DOHH2 (cell line): Measurements from ENCODE around the gene MTHFD1.

Experiments
- EZH2phosphoT487 ChIP-seq: fragments of 200-600 bp; sonication (generic); IDR thresholded peaks from 2 replicates; pipeline ENCODE4 v1.6.1; 2017; ENCODE audit warnings: borderline replicate concordance, mild to moderate bottlenecking, antibody characterized with exemption, low read length, moderate library complexity, mixed read lengths
- TF ChIP-seq, protein P1 (sequence below): fragments of 200-600 bp; sonication (generic); IDR thresholded peaks from one replicate; pipeline ENCODE4 v1.5.1; 2014; ENCODE audit warnings: antibody characterized with exemption, mild to moderate bottlenecking, low read depth, low read length; ENCODE audit not compliant: poor library complexity, severe bottlenecking

DNA sequence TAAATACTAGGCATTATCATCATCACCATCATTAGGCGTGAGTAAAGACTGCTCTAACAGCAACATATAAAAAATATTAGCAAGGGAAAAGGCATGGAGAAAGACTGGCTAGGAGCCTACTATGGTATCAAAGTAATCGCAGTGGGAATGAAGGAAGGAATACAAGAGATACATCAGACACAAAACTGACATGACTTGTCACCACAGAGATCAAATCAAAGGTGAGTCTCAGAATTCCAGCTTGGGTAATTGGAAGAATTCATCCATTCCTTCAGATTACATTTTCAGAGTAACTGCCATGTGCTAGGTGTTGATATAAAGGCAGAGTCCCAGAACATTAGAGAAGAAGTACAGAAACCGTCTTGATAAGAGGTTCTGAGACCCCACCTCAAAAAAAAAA is 105.3 kb downstream of the MTHFD1 start:
- TF ChIP-seq, protein P1, sequence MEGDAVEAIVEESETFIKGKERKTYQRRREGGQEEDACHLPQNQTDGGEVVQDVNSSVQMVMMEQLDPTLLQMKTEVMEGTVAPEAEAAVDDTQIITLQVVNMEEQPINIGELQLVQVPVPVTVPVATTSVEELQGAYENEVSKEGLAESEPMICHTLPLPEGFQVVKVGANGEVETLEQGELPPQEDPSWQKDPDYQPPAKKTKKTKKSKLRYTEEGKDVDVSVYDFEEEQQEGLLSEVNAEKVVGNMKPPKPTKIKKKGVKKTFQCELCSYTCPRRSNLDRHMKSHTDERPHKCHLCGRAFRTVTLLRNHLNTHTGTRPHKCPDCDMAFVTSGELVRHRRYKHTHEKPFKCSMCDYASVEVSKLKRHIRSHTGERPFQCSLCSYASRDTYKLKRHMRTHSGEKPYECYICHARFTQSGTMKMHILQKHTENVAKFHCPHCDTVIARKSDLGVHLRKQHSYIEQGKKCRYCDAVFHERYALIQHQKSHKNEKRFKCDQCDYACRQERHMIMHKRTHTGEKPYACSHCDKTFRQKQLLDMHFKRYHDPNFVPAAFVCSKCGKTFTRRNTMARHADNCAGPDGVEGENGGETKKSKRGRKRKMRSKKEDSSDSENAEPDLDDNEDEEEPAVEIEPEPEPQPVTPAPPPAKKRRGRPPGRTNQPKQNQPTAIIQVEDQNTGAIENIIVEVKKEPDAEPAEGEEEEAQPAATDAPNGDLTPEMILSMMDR: no peak
- TF ChIP-seq EZH2phosphoT487: no peak
